Sigmoid colon (tissue), 7 donors: ENCODE measurements around the gene NELFB. TPM values are rescaled to one million over a fixed set of nuclear protein-coding genes. Genes with fewer than 3 reads are reported as not detected.

ENCODE experiments used
- DNase-seq: peaks from one replicate; pipeline ENCODE4 v3.0.0-alpha.2; 2019
- H3K27ac ChIP-seq, 4 donors: fragments of 200-600 bp; sonication (generic); one replicate each; pipeline ENCODE4 v1.5.1; 2016 to 2019; ENCODE audit warnings: mild to moderate bottlenecking in 1 of 4
- H3K27me3 ChIP-seq, 3 donors: fragments of 200-600 bp; sonication (generic); one replicate each; pipeline ENCODE4 v1.5.1; 2019; ENCODE audit warnings: mild to moderate bottlenecking in 1 of 3
- H3K36me3 ChIP-seq, 4 donors: fragments of 200-600 bp; sonication (generic); one replicate each; pipeline ENCODE4 v1.5.1; 2016 to 2019
- H3K4me1 ChIP-seq, 4 donors: fragments of 200-600 bp; sonication (generic); one replicate each; pipeline ENCODE4 v1.5.1; 2017 to 2019
- H3K4me3 ChIP-seq, 4 donors: fragments of 200-600 bp; sonication (generic); one replicate each; pipeline ENCODE4 v1.5.1; 2017 to 2019; ENCODE audit warnings: mild to moderate bottlenecking in 2 of 4, moderate library complexity in 1 of 4
- H3K9me3 ChIP-seq, 4 donors: fragments of 200-600 bp in 3 of 4; sonication (generic) in 3 of 4; one replicate each; pipeline versions ENCODE4 v1.5.1 to v1.6.1; 2013 to 2019
- CTCF ChIP-seq, 4 experiments: fragments of 450-650 bp in 3 of 4; fragments of 200-600 bp in 1 of 4; IDR thresholded peaks; one replicate each; pipeline ENCODE4 v1.5.1; 2016 to 2019; ENCODE audit warnings: antibody characterized with exemption in 4 of 4, mild to moderate bottlenecking in 3 of 4, moderate library complexity in 2 of 4
- EP300 ChIP-seq, 4 donors: sonication (generic); formaldehyde crosslinking; IDR thresholded peaks; one replicate each; pipeline ENCODE4 v1.6.1; 2017; ENCODE audit warnings: antibody characterized with exemption in 4 of 4
- POLR2A ChIP-seq, 2 donors: fragments of 450-650 bp; IDR thresholded peaks; one replicate each; pipeline ENCODE4 v1.6.1; 2016; ENCODE audit warnings: antibody characterized with exemption in 2 of 2, mild to moderate bottlenecking in 2 of 2, moderate library complexity in 2 of 2
- POLR2AphosphoS5 ChIP-seq, 4 donors: sonication (generic); formaldehyde crosslinking; IDR thresholded peaks; one replicate each; pipeline ENCODE4 v1.6.1; 2017; ENCODE audit warnings: antibody characterized with exemption in 4 of 4
- WGBS, 2 donors: extraction: QIAGEN DNeasy Blood & Tissue Kit; methylation state at CpG; one replicate each; pipeline ENCODE4 v1.1.7; 2013; 5-methylcytosine and 5-hydroxymethylcytosine counted together
- intact Hi-C: fragments of 100-400 bp; cut with DNase I; formaldehyde crosslinking; loops from one replicate; pipeline ENCODE4 v1.15.1; 2023
- polyA plus RNA-seq, 3 donors: library from polyadenylated mRNA; stranded (reverse); fragments of 200-250 nt; gene quantifications; one replicate each; pipeline ENCODE4 v1.2.3, GENCODE V29; 2013
- total RNA-seq, 4 donors: library from RNA; depleted of rRNA; stranded (reverse); fragments of >200 nt; gene quantifications; one replicate each; pipeline ENCODE4 v1.1.0, GENCODE V29; 2016
- donor health status: healthy with polysubstance abuse.
- donor health status: Bipolar disorder and iron deficiency.
- donor health status: healthy.

Gene NELFB
- total and polyA plus RNA-seq, 7 donors = 24.7 to 70.5 (median 36.5) TPM

DNA sequence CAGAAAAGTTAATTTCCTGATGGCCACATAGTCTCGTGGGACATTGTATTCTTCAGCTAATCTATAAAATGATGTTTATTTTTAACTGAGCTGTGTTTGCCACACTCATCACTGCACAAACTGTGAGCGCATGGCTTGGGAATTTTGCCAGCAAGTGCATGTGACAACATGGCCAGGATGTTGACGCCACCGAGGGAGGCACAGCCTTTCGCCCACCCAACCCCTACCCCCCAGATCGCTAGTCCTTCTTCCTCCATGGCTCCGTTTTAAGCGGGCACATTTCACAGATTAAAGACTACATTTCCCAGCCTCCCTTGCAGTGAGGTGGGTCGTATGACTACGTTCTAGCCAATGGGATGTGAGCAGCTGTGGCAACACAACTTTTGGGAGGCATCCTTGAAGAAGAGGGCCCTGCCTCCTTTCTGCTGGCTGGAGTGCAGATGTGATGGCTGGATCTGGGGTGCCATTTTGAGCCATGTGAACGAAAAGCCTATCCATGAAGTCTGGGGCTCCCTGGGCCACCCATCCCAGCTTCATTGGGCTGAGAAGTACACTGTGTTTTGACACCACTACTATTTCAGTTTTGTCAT lies 39.1 kb downstream of the NELFB start:
- Histone ChIP-seq H3K9me3 (no peaks in the 10 kb centered on the region), H3K4me3 (no peak overlapping the region)
- intact Hi-C loops = loop anchor here (10.0 kb wide), 1 partner anchor 231 kb away; no protein-coding TSS in a partner anchor

DNA sequence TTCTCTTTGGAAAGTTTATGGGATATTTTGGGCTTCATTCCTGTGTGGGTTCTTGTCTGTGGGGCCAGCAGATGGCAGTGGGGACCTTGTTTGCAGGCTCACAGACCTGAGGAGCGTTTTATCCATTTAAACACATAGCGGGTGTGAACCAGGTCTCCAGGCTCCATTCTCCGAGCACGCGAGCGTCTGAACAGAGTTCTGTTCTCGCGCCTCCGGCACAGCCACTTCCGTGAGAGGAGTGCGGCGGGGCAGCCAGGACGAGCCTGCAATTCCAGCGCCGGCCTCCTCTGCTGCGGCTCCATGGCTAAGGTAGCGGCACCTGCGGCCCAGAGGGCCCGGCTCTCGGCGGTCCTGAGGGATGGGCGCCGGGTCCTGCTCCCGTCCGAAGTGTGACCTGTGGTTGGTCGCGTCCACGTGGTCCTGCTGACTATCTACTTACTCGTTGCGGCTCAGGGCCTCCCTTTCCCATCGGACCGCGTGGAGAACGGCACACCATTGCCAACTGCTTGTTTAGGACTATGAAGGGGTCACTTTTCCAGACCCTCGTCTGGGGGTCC lies 39.6 kb downstream of the NELFB start:
- Histone ChIP-seq H3K27me3 (peaks cover 45 to 82% (median 77%) of the 10 kb centered on the region in 3 donors), H3K27ac (no peak overlapping the region), H3K36me3 (no peaks in the 10 kb centered on the region), H3K4me1 (peaks cover 0 to 22% (median 20%) of the 10 kb centered on the region in 4 donors), H3K4me3 (peak overlapping the region in 2 of 4 donors; percentile 31 to 43), H3K9me3 (no peaks in the 10 kb centered on the region)
- TF ChIP-seq POLR2AphosphoS5 (IDR thresholded peaks at IDR 0.05) = no peak
- no peak for TF ChIP-seq EP300 (IDR thresholded peaks at IDR 0.05)
- no peak for TF ChIP-seq CTCF (IDR thresholded peaks at IDR 0.05)
- no peak for TF ChIP-seq POLR2A (IDR thresholded peaks at IDR 0.05)
- 34 to 72% methylated on average over 35 of the region's 35 CpGs for whole genome bisulfite sequencing, 2 donors
- intact Hi-C loops = loop anchor here (5.0 to 10.0 kb wide), 2 partner anchors 113 to 230 kb away; no protein-coding TSS in a partner anchor
- no peak for DNase-seq

More for the DNA sequence above, 39.1 kb downstream of the NELFB start:
- Histone ChIP-seq H3K36me3 (no peaks in the 10 kb centered on the region), H3K4me1 (peaks cover 0 to 20% (median 20%) of the 10 kb centered on the region in 4 donors), H3K27ac (no peak overlapping the region), H3K27me3 (peaks cover 39 to 76% (median 71%) of the 10 kb centered on the region in 3 donors)
- WGBS, 2 donors = 6 to 40% methylated on average over 11 of the region's 11 CpGs
- TF ChIP-seq POLR2A (IDR thresholded peaks at IDR 0.05) (no peak), EP300 (IDR thresholded peaks at IDR 0.05) (no peak), CTCF (IDR thresholded peaks at IDR 0.05) (no peak), POLR2AphosphoS5 (IDR thresholded peaks at IDR 0.05) (no peak)
- no peak for DNase-seq

DNA sequence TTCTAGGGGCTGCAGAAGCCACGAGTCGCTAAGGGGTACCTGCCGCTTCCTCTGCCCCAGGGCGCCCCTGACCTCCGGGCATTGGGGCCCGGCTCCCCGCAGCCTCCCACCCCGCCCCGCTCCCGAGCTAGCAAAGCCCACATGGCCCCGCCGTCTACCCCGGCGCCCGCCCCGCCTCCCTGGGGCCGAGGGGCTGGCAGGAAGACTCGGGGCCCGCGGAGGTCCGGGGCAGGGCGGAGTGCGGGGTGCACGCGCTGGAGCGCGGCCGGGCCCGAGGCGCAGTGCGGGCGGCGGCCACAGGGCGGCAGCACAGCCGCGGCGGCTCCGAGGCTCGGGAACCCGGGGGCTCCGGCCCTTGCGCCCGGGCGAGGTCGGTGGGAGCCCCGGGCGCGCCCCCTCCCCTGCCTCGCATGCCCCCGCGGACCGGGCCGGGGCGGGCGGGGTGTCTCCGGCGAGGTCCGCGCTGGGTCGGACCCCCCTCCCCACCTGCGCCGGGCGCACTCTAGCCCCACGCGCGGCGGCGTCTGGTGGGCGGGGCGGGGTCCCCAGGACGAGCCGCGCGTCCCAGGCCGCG lies 40.2 kb downstream of the NELFB start:
- DNase-seq = no peak
- 2 to 5% methylated on average over 76 of the region's 76 CpGs for WGBS, 2 donors
- intact Hi-C loops = loop anchor here (5.0 to 10.0 kb wide), 2 partner anchors 112 to 229 kb away; no protein-coding TSS in a partner anchor
- peaks cover 51 to 88% (median 83%) of the 10 kb centered on the region in 3 donors for H3K27me3 ChIP-seq
- H3K4me3 ChIP-seq = peak overlapping the region in 3 of 4 donors; percentile 31 to 43 (median 36)
- no peaks in the 10 kb centered on the region for H3K36me3 ChIP-seq
- H3K27ac ChIP-seq = peak overlapping the region in 1 of 4 donors; percentile 59
- TF ChIP-seq CTCF (IDR thresholded peaks at IDR 0.05) (peak in 1 of 4 experiments; percentile 52), EP300 (IDR thresholded peaks at IDR 0.05) (no peak)
- no peaks in the 10 kb centered on the region for H3K9me3 ChIP-seq
- peaks cover 0 to 26% (median 22%) of the 10 kb centered on the region in 4 donors for H3K4me1 ChIP-seq

- Histone ChIP-seq H3K27ac (peak overlapping the region; percentile 34 to 66 (median 62)), H3K9me3 (no peaks in the 10 kb centered on the region), H3K36me3 (no peaks in the 10 kb centered on the region), H3K4me3 (peak overlapping the region in 3 of 4 donors; percentile 31 to 43 (median 36)), H3K4me1 (peaks cover 0 to 34% (median 30%) of the 10 kb centered on the region in 4 donors), H3K27me3 (peaks cover 57 to 95% (median 90%) of the 10 kb centered on the region in 3 donors)
- intact Hi-C loops = loop anchor here (5.0 to 10.0 kb wide), 2 partner anchors 111 to 229 kb away; no protein-coding TSS in a partner anchor
- 2 to 12% methylated on average over 78 of the region's 78 CpGs for WGBS, 2 donors
- TF ChIP-seq POLR2A (IDR thresholded peaks at IDR 0.05) (peak in 1 of 2 donors; percentile 30), CTCF (IDR thresholded peaks at IDR 0.05) (no peak)
- no peak for DNase-seq
These were observed 40.9 kb downstream of the NELFB start for GRCh38 chr9:137295849-137296669.
